Amniotic stem cell (primary cell): ENCODE measurements around the gene ADAMTS18.

Experiments
- DNase-seq: peaks from one replicate; lab custom pipeline; 2025; lab: John Stamatoyannopoulos, UW

The ADAMTS18 gene

DNA sequence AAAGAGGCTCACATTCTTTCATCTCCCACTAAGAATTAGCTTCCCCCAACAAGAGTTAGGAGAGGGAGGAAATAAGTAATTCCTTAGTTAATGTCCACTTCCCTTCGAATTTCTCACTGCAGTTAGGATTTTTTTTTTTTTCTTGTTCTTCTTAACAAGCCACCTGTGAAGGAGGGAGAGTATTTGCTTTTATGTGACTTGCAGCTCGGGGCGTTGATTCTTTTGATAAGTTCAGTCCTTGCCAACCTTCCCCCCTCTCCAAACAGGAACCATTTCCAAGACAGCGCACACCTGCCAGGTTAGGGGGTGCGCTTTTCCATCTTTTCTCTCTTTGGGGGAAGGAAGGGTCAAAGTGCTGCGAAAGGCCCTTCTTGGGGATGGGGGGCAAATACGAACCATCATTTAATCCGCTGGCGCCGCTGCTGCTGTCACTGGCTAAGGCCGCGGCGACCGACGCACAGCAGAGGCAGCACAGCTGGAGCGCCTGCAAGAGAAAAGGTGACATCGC lies 758 bp downstream of the ADAMTS18 start:
- no peak for DNase-seq

DNA sequence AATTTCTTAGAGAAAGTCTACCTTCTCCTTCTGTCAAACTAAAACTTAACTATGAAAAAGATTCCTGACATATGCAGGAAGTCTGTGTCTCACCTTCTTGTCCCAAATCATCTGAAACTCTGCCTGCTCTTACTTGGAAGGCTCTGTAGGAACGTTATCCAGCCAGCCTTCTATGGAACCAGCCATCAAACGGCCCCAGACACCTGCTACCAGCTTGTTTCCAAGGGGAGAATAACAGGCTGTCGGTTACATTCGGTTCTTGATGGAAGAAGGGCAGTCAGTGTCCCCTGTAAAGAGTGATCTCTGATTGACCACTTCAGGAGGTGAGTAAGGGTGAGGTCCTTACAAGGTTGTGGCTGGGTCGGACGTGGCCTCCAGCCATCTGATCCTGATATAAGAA lies 1.7 kb downstream of the ADAMTS18 start:
- no peak for DNase-seq

- DNase-seq, result no peak
Observed at GRCh38 chr16:77432264-77432663, 2.6 kb downstream of the ADAMTS18 start.

- DNase-seq, result no peak
Observed at GRCh38 chr16:77430787-77431585, 3.8 kb downstream of the ADAMTS18 start.

DNA sequence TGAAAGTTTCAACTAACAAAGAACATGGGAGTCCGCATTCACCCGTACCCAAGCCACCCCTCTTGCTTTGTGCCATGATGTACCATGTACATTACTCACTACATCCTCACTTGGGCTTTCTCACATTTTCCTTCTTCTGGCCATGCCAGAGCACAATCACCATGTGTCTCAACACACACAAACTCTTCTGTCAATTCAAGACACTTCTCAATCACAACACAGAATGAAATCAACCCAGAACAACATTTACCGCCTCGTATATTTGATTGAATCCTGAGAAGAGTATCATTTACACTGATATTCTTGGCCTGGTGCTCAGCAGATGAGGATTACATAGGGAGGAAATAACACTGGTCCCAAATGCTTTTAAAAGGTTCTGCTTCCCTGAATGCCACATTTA lies 4.5 kb downstream of the ADAMTS18 start:
- DNase-seq, result no peak

GRCh38 chr16:77424871-77425604 lies 9.8 kb downstream of the ADAMTS18 start:
- no peak for DNase-seq

DNA sequence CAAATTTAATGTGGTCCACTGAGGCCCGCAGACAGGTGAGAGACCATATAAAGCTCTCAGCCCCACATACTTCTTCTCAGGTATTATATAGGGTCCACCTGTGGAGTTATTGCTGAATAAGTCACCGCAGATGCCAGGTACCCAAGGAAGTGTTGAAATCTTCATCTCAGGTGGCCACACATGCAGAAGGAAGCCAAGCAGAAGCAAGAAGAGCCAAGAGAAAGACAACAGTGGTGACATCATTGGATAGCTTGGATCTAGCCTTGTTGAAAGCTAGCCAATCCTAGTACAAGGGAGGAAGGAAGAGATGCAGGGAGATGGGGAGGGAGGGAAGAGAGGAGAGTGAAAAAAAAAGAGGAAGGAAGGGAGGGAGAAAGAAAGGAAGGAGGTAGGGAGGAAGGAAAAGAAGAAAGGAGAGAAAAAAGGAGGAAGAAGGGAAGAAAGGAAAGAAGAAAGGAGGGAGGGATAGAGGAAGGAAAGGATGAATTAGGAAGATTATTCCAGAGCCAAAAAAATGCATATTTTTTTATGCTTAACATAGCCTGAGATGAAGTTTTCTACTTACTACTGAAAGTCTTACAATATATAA lies 12.5 kb downstream of the ADAMTS18 start:
- no peak for DNase-seq

DNA sequence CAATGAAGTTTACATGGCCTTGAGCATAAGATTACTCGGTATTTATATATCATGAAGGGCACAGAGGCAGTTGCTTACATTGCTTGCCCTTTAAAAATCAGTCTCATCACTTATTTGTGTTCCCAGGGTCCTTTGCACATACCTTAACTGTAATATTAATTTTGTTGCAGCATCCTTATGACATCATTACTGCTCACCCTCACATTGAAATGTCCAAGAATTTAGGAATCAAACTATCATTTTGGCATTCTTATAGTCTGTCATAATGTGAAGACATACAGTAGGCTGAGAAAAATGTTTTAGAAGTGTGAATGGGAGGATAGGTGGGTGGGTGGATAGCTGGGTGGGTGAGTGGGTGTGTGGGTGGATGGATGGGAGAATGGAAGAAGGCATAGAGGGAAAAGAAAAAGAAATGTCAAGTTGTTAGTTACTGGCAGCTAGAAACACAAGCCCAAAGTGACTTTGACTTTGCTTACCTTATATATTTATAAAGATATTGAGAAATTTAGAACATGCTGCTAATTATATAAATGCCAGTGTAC lies 17.8 kb downstream of the ADAMTS18 start:
- no peak for DNase-seq

- no peak for DNase-seq
Observed at GRCh38 chr16:77414752-77415231, 20.0 kb downstream of the ADAMTS18 start.

DNA sequence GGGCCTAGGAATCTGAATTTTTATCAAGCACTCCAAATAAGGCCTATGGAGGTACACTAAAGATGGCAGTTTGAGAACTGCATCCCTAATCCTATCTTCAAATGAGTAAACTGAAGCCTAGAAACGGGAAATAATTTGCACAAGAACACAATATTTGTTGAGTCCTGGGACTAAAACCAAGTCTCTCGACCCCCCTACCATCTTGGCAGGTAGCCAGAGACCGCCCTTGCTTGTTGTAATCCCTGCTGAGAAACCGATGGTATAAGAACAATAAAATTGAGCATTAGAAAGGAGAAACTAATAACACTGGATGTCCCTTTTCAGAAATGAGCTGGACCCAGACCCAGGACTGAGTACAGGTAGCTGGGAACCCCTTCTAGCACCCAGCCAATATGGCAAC lies 24.4 kb downstream of the ADAMTS18 start:
- DNase-seq, result no peak

DNA sequence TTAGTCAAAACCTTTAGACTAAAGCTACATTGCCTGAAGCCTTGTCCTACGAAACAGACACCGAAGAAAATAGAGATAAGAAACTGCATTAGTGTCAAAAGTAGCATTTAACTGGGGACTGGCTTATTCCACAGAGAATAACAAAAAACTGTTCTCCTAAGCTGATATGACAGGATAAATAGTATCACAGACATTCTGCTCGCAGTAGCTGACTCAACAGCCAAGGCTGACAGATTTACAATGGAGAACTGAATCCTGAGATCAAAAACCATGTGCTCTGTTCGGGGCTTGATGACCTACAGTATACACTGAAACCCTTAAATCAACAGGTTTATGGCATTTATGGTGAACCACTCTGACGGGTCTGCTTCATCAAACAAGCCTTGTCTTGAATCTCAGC lies 25.5 kb downstream of the ADAMTS18 start:
- no peak for DNase-seq

DNA sequence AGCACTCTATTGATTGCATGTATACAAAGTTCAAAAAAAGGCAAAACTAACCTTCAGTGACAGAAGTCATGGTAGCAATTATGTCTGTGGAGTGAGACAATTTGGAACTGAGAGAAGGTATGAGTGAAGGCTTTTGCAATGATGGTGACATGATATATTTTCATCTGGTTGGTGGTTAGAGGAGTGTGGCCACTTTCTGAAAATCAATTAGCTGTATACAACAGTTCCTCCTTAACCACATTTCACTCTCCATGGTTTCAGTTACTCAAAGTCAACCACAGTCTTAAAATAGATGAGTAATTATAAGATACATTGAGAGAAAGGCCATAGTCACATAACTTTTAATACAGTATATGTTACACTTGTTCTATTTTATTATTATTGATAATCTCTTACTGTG lies 26.2 kb downstream of the ADAMTS18 start:
- DNase-seq, result no peak

- DNase-seq, result no peak
Observed at GRCh38 chr16:77406680-77407079, 28.2 kb downstream of the ADAMTS18 start.

DNA sequence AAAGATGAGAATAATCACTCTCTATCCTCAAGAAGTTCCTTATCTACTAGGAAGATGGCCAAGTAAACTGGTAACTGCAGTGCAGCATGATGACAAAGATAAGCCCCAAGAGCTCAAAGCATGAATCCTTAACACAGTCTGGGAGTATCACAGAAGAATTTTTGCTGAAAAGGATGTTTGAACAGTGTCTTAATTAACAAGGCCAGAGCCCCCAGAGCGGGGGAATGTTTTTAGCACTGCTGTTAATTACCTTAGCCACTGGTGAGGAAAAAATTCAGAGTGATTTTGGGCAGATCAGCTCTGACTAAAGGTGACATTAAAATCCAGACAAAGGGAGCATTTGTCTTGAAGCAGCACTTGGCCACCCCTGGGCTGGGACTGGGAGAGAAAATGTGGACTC lies 30.1 kb downstream of the ADAMTS18 start:
- DNase-seq, result no peak

- DNase-seq, result no peak
Observed at GRCh38 chr16:77403732-77404131, 31.1 kb downstream of the ADAMTS18 start.

DNA sequence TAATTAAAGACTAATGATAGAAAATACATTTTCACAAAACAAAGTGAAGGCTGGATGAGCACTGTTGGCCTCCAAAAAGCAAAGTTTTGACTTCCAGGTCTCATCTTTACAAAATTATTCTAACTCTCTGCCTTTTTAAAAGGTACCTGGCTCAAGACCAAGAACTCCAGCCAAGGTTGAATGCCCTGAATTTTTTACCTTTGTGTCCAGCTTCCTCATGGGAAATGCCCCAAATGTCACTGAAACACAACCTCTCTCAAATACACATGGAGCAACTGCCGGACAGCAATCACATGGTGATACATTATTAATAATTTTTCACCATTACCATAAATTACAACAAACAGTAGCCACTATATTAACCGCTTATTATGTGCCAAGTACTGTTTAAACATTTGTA lies 32.2 kb downstream of the ADAMTS18 start:
- DNase-seq, result no peak

- no peak for DNase-seq
Observed at GRCh38 chr16:77402118-77402517, 32.7 kb downstream of the ADAMTS18 start.

- no peak for DNase-seq
Observed at GRCh38 chr16:77399546-77399945, 35.3 kb downstream of the ADAMTS18 start.

- DNase-seq, result no peak
Observed at GRCh38 chr16:77399066-77399465, 35.8 kb downstream of the ADAMTS18 start.

- DNase-seq, result no peak
Observed at GRCh38 chr16:77398495-77398894, 36.3 kb downstream of the ADAMTS18 start.

DNA sequence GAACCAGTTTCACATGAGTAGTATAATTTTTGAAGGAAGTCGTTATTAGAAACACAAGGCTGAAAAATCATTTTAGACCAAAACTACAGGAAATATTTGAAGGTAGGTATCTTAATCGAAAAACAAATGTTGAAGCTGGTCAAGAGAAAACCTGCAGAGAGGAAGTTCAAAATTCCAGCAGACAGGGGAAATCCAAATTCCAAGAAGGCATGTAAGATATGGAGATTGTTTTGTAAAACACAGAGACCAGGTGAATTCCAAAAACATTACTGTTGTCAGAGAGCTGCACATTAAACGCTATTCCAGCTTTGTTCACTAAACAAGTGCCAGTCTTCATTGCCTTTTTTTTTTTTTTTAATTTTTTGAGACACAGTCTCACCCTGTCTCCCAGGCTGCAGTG lies 38.4 kb downstream of the ADAMTS18 start:
- no peak for DNase-seq

- no peak for DNase-seq
Observed at GRCh38 chr16:77394699-77395098, 40.1 kb downstream of the ADAMTS18 start.

- no peak for DNase-seq
Observed at GRCh38 chr16:77393955-77394354, 40.9 kb downstream of the ADAMTS18 start.
